ENCODE measurements around the gene ATG4A. TPM values are rescaled to one million over a fixed set of nuclear protein-coding genes. Genes with fewer than 3 reads are reported as not detected.

ATG4A gene, protein sequence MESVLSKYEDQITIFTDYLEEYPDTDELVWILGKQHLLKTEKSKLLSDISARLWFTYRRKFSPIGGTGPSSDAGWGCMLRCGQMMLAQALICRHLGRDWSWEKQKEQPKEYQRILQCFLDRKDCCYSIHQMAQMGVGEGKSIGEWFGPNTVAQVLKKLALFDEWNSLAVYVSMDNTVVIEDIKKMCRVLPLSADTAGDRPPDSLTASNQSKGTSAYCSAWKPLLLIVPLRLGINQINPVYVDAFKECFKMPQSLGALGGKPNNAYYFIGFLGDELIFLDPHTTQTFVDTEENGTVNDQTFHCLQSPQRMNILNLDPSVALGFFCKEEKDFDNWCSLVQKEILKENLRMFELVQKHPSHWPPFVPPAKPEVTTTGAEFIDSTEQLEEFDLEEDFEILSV
- 7.9 TPM for polyA plus RNA-seq (2013, experiment 1 of 2; ENCODE audit: insufficient read length)
- 8.7 TPM for polyA plus RNA-seq (2013, experiment 2 of 2; ENCODE audit: insufficient read length)

DNA sequence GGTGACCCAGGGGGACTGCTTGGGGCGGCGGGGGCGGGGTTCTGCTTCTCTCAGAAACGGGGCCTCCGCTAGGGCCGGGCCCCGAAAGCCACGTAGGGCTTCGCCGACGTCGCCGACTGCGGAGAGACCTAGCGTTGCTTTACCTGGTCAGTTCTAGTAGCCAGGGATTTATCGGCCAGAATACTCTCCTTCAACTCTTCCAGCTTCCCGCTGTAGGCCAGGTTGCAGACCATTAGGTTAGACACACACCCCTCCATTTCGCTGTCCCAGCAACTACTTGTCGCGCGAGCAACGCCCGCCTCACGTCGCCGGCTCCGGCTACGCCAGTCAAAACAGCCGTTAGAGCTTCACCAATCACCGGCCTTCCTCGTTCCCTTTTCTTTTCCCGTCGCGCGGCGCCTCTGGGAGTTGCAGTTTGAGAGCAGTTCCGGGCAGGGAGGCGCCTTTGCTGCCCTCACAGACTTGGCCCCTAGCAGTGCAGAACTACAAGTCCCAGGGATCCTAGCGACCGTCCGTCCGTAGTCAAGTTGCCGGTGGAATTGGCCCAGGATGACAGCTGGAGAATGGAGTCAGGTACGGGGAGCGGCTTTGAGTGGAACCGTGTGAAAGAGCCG is at the start of gene ATG4A, which contains the start of gene PSMD10:
Gene ATG4A, plus strand, starts transcription at position 515 of the 614 bp plus-strand sequence. Its CDS starts 49 bp downstream, at position 564.
Gene PSMD10, minus strand, starts transcription at position 279 of the 614 bp plus-strand sequence. Its CDS starts 22 bp downstream, at position 257.
- peak; percentile 95 for DNase-seq

DNA sequence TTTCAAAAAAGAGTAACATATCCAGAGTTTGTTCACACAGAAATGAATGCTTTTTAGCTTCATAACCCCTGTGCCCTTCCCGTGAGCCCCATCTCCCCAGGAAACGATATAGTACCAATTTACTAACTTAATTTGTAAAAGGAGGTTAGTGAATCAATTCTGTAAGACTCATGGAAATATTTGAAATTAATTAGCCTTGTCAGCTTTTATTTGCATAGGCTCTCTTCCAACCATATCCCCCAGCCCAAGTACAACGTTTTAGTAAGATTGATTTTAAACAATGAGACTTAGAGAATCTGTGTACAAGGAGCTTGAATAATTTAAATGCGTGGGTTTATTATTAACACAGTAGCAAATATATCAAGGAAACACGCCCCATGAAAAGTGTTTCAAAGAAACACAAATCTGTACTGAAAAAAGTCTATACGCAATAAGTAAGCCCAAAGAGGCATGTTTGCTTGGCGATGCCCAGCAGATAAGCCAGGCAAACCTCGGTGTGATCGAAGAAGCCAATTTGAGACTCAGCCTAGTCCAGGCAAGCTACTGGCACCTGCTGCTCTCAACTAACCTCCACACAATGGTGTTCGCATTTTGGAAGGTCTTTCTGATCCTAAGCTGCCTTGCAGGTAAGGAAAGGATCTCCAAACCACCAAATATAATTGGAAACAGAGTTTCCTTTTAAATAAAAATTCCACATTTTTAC is 46.9 kb upstream of the ATG4A start, which contains the start of gene VSIG1:
Gene VSIG1, plus strand, starts transcription at position 512 of the 703 bp plus-strand sequence. Its CDS starts 66 bp downstream, at position 578.
- DNase-seq, result no peak

DNA sequence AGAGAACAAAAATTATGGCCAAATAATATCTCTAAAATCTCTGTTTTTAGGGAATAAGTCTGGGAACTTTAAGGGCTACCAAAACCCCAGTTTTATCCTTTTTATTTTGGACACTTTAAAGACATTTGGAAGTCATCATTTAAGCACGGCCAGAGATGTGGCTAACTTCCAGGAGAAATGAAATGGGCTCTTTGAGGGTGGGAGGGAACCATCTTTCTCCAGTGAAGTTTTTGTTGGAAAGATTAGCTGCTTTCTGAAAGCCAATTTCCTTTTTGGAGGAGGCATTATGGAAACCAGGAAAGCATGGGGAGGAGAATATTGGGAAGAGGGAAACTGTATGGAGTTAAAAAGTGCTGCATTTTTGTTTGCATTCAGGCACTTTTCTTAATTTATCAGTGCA is 41.9 kb upstream of the ATG4A start:
- no peak for DNase-seq

DNA sequence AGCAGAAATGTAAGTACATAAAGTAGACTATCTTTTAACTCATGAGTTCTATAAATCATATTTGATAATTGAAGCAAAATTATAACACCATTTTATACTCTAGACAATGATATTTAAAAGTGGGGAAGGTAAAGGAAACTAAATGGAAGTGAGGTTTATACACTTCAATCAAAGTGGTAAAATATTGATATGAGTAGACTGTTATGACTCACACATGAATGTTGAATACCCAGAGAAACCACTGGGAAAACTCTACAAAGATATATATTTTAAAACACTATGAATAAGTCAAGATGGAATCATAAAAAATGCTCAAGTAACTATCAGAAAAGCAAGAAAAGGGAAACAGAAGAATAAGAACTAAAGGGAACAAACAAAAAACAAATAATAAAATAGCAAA is 38.4 kb upstream of the ATG4A start:
- no peak for DNase-seq

DNA sequence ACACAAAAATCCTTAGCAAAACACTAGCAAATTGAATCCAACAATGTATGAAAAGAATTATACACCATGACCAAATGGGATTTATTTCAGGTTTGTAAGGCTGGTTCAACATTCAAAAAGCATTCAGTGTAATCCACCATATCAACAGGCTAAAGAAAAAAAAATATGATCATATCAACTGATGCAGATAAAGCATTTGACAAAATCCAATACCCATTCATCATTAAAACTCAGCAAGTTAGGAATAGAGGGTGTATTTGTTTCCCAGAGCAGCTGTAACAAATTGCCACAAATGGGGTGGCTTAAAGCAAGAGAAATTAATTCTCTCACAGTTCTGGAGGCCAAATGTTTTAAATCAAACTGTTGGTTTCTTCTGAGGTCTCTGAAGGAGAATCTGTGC is 36.0 kb upstream of the ATG4A start:
- no peak for DNase-seq

DNA sequence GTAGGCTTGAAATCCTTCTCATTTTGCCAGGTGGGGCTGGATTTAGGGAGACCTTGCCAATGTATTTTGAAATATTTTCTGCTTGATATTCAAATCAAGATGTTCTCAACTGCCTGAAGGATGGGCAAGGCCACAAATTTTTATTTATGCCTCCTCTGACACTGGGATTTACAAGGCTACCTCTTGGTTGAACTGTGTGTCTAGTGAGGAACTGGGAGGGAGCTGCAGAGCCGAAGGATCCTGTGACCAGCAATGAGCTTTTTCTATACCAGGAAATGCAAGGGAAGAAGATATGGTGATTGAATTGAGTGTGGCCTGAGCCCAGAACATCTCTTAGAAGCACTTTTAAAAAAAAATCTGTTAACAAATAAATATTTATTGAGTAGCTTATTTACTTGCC is 31.8 kb upstream of the ATG4A start:
- no peak for DNase-seq

DNA sequence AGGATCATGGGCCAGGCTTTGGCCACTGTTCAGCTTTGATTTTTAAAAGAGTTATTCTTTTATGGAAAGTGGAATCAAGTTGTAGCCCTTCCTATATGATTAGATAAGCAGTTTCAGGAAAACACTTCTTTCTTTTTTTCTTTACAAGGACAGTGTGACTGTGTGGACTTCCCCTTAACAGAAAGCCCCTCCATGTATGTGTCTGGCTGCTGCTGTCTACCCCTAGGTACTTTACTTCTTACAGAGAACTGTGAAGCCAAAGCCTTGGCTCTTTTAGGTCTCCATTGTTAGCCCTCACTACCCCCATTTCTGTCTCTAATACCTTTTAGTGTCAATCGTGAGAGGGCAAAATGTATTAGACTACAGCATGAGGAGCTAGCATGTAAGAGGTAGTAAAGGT is 27.6 kb upstream of the ATG4A start:
- no peak for DNase-seq

DNA sequence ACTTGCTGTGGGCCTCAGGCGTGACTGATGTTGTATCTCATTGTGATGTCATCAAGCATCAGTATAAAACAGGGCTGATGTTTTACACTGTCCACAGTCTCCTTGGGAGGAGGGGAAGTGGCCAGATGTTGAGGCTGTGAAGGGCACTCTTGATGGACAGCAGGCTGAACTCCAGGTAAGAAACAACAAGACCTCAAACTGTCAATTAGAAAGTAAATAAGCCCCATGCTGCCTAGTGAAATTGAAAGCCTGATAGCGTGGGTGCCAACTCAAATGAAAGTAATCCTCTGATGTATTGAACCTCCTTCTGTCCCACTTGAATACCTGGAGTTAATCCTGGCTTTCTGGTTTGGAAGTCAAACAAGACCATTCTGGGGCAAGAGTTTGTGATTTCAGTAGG is 27.0 kb upstream of the ATG4A start:
- DNase-seq, result no peak

DNA sequence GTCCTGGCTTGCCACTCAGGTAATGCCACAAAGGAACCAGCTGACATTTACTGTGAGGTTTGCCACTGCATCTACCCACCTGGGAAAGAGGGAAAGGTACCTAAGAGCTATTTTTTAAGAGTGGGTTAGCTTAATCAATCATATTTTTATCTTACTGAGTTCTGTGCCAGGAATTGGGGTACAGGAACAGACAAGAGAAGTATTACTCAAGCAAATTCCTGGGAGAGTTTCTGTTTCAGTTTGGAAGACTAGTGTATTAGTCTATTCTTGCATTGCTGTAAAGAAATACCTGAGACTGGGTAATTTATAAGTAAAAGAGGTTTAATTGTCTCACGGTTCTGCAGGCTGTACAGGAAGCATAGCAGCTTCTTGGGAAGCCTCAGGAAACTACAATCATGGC is 23.5 kb upstream of the ATG4A start:
- no peak for DNase-seq

DNA sequence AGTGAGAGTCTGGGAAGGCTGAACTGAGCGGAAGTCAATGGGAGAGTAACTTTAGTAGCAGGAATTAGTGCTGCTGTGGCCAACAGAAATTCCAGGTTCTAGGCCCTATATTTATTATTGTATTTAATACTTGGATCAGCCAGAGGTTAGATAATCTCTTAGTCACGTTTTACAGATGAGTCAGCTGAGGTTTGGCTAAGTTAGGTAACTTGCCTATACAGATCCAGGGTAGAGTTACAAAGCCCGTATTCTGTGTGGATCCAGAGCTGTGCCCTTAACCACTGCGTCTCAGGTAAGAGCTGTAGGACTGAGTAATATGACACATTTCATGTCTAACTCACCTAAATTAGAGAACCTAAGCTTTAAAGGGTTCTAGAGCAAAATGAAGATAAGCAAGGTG is 20.7 kb upstream of the ATG4A start:
- peak; percentile 7 for DNase-seq

DNA sequence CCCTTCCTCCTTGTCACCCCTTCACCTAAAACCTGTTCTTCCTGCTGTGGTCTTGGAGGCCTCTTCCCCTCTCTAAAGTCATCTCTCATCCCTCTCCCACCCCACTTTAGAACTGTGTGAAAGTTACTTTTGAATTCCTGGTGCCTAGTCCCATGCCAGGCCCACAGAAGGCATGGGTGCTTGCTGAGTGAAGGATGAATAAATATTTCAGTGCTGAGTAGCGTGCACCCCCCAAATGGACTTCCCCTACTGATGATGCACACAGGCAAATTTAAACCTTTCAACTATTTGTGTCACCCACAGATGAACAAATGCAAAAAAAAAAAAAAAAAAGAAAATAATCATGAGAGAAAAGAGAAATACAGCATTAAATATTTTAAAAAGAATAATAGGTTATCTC is 20.0 kb upstream of the ATG4A start:
- DNase-seq, result no peak

DNA sequence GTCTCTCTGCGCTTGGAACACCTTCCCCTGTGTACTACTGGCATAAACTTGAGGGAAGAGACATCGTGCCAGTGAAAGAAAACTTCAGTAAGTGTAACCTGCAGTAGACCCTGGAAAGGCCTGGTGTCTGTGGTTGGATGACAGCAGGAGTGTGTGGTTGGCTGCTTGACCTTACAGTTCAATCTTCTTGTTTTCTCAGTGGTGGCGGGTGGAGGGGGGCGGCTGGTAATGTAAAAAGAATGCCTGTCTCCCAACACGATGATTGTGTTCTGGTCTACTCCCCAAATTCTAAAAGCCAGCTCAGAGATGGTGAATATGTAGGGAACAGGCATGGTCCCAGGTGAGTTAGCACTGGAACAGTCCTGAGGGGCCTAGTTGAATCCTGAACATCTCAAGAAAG is 18.8 kb upstream of the ATG4A start:
- no peak for DNase-seq

DNA sequence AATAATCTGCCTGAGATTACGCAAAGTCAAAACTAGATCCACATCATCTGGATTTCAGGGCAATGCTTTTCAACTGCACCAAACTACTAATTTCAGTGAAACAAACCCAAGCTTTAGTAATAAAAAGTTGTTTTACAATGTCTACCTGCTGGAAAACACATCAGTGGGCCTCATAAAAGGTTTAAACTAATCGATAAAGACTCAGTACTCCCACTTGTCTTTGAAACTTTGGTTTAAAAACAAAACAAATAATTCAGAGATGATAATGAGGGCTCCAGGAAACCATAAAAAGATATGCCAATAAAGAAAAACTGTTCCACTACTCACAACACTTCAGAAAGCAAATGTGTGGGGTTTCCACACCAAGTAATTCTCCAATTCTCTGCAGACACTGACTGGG is 10.5 kb upstream of the ATG4A start:
- DNase-seq, result no peak

DNA sequence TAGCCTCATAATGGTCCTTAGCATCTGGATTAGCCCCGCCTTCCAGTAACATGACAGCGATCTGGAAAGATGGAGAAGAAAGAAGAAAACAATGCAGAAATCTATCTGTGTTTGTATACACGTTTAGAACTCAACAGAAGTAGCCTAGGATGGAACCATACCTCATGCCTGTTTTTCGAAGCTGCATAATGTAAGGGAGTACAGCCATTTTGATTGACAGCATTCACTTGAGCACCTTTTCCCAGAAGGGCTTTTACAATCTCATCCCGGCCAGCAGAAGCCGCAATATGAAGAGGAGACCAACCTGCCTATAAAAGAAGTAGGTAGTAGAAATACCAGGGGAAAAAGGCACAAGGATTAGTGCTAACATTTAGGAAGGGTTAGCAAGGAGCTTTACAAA is 3.8 kb upstream of the ATG4A start:
- no peak for DNase-seq

DNA sequence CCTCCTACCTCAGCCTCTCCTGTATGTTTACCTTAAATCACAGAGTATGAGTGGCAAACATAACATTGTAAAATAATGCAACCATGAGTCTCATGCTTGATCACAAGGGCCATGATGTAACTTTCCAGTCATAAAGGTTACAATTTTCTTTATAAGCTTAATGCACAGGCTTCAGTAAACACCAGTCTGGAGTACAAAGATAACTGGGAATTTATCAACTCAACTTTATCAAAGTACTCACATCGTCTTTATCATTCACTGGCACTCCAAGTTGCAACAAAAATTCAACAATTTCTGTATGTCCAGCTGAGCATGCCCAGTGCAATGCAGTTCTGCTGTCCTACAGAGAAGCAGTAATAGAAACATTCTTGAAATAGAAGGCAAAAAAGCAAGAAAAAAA is 3.1 kb upstream of the ATG4A start:
- no peak for DNase-seq

DNA sequence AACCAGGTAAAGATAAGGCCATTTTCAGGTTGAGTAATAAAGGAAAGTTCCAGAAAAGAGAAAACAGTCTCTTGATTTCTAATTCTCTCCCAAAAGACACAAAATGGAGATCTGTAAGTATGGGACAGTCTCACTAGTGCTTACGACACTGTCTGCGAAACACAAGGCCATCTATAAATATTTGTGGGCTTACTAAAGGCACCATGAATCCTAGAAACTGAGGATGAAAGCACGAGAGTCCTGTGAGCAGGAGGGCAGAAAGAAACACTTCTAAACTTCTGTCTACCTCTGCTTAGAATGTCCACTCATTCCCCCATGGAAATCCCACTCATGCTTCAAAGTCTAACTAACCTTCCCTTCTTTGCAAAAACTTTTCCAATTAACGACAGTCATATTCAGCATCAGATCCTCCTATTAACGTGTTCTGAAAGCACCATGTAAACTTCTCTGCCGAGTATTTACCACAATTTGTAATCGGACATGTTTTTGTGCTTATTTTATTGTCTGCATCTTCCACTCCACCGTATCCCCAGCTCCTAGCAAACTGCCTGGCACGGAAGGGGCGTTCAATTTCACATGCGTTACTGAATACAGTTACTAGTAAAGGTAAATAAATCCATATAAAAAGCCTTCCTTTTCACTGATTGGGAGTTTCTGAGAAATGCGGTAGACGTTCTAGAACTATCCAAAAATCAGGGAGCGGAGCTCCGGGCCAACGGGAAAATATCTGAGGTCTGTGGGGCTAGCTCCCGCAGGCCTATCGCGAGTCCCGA is 901 bp upstream of the ATG4A start:
- peak; percentile 35 for DNase-seq

DNA sequence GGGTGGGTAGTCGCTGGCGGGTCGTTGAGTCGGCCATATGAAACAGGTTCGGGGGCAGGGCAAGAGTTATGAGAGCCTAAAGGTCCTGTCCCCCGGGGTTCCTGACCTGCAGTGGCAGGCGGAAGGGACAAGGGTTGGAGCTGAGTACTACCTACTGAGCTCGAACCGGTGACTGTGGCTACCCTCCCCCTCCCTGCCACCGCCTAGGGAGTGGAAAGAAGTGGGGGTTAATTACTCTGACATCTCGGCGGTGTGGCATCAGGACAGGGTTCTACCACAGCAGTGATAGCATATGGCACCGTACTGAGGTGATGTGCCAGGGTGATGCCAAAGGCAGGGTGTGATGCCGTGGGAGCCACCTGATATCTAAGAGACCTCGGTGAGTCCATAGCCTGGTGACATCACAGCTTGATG is 307 bp downstream of the ATG4A start:
- DNase-seq, result no peak

DNA sequence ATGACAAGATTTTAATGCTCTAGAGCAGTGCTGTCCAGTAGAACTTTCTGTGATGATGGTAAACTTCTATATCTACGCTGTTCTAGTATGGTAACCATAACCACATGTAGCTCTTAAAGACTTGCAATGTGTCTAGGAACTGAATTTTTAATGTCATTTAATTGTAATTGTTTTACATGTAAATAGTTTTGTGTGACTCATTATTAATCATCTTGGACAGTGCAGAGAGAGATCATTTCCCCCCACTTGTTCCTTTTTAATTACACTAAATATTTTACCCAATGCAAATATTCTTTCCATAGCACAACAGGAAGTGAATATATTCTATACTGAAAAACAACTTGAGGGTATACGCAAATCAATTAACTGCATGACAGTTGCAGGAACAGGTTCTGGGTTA is 5.8 kb downstream of the ATG4A start:
- DNase-seq, result no peak

DNA sequence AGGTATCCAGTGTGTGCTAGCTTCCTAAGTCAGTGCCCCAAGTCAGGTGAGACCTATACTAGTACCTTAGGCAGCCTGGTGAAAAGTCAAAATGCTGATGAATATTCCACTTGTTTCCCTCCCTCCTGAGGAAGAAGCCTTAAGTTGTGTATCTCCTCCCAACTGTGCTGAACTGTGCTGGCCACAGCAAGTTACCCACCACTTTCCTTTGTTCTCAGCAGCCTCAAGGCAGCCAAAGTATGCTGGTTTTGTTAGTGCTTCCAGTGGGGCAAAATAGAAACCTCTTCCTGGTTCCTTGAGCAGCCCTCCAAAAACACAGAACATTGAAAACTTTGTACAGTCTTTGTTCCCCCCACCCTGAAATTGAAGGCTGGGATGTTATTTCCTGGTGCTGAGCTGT is 13.9 kb downstream of the ATG4A start:
- DNase-seq, result no peak

DNA sequence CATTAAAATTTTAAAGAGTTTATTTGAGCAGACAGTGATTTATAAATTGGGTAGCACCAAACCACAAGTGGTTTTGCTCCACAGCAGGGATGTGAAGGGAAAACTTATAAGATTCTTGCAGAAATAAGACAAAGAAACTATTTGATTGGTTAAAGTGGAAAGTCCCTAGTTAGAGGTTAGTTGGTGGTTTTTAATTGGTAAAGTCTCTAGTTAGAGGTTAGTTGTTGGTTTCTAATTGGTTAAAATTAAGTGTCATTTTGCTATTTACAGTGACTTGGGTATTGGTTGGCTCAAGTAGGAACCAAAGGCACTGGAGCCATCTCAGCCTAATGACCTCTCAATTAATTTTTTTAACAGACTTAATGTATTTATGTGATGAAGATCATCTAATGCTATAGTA is 23.0 kb downstream of the ATG4A start:
- no peak for DNase-seq

DNA sequence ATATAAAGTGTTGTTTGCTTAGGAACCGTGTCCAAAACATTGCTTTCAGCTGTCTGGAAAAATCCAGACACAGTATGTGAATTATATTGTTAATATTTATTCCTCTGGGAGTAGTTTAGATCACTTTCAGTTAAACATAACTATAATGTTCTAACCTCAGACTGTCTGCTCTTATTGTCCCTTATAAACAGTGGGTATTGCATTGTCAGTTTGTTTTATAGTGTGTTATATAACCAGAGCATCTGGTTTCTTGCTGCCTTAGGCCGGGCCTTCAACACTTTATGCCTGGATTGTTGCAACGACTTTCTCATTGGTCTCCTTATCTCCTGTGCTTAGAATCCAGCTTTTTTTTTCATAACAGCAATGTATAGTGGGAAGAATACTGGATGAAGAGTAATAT is 26.4 kb downstream of the ATG4A start:
- no peak for DNase-seq

DNA sequence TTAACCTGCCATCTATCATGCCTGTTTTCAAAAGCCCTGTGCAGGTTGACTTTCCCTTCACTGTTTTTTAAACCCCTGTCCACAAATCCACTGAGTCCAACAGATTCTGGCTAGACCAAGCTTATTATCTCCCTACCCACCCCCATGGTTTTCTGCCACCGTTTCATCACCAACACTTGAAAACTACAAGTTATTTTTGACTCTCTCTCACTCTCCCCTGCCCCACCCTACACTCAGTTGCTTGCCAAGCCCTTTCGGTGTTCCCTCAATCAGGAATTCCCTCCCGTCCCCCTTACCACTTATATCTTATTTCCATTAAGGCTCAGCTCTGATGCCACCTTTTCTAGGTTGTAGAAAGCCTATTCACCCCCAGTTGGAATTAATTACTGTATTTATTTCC is 29.7 kb downstream of the ATG4A start:
- DNase-seq, result no peak

DNA sequence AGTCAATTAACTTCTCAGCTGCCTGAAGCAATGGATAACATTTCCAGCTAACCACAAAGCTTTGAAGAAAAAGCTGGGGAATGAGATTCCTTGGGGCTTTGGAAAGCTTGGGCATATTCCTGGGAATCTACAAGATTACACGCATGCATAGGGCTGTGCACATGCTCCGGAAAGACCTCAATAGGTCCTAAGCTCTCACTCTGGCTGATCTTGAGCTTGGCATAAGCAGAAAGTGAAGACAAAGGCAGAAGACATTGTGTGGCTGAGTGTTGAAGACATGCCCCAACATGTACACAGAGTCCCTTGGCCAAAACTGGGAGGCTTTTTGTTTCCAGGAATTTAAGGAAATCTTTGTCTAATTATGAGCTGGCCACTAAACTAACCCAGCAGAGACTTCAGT is 31.2 kb downstream of the ATG4A start:
- DNase-seq, result peak; percentile 54
